Heart right ventricle (tissue), 16 donors: Measurements from ENCODE around the gene OR52E5. TPM values are rescaled to one million over a fixed set of nuclear protein-coding genes. Genes with fewer than 3 reads are reported as not detected.

Source experiments
- ATAC-seq, 8 donors: fragments of 200-7000 bp; cut with Tn5 transposase; one replicate each; pipeline ENCODE4 v1.9.1; 2020; ENCODE audit warnings: mild to moderate bottlenecking in 8 of 8, moderate library complexity in 8 of 8, moderate number of reproducible peaks in 1 of 8
- DNase-seq, 2 donors: peaks; one replicate each; pipeline ENCODE4 v3.0.0-alpha.2; 2020
- H3K27ac ChIP-seq, 10 donors: fragments of 200-600 bp; sonication (generic) in 2 of 10; one replicate each; pipeline versions ENCODE4 v1.5.0 to v1.8.0; 2020 to 2022; ENCODE audit warnings: mild to moderate bottlenecking in 3 of 10
- H3K27me3 ChIP-seq, 7 donors: fragments of 200-600 bp; one replicate each; pipeline ENCODE4 v1.8.0; 2021 to 2022; ENCODE audit warnings: mild to moderate bottlenecking in 2 of 7
- H3K36me3 ChIP-seq, 9 donors: fragments of 200-600 bp; sonication (generic) in 1 of 9; one replicate each; pipeline versions ENCODE4 v1.5.0 to v1.8.0; 2020 to 2022; ENCODE audit warnings: mild to moderate bottlenecking in 2 of 9
- H3K4me1 ChIP-seq, 9 donors: fragments of 200-600 bp; sonication (generic) in 1 of 9; one replicate each; pipeline versions ENCODE4 v1.5.0 to v1.8.0; 2020 to 2022; ENCODE audit warnings: mild to moderate bottlenecking in 4 of 9
- H3K4me3 ChIP-seq, 10 donors: fragments of 200-600 bp; sonication (generic) in 2 of 10; one replicate each; pipeline versions ENCODE4 v1.5.0 to v1.8.0; 2020 to 2022; ENCODE audit warnings: mild to moderate bottlenecking in 7 of 10, moderate library complexity in 2 of 10
- H3K9me3 ChIP-seq, 11 donors: fragments of 200-600 bp in 10 of 11; sonication (generic) in 2 of 11; one replicate each; pipeline versions ENCODE4 v1.5.0 to v1.8.0; 2013 to 2022; ENCODE audit warnings: mild to moderate bottlenecking in 2 of 11, control low read depth in 1 of 11, moderate library complexity in 1 of 11
- CTCF ChIP-seq, 9 donors: fragments of 200-600 bp; sonication (generic) in 2 of 9; IDR thresholded peaks; one replicate each; pipeline versions ENCODE4 v1.5.0 to v1.8.0; 2021 to 2022; ENCODE audit warnings: antibody characterized with exemption in 9 of 9, mild to moderate bottlenecking in 5 of 9, moderate library complexity in 1 of 9
- WGBS, 2 donors: extraction: QIAGEN DNeasy Blood & Tissue Kit; methylation state at CpG; one replicate each; pipeline ENCODE4 v1.1.7; 2013; ENCODE audit warnings: inconsistent platforms in 1 of 2; 5-methylcytosine and 5-hydroxymethylcytosine counted together
- intact Hi-C, 10 donors: fragments of 100-400 bp; cut with DNase I; formaldehyde crosslinking; loops; one replicate each; pipeline versions ENCODE4 v1.11.1 to v1.14.2; 2022
- polyA plus RNA-seq, 2 donors: library from polyadenylated mRNA; stranded (reverse); fragments of 200-250 nt; gene quantifications; one replicate each; pipeline ENCODE4 v1.2.3, GENCODE V29; 2013
- total RNA-seq, 10 donors: library from RNA; stranded (reverse); fragmentation: NEBNext Ultra II Directional in 3 of 10; extraction: Animal tissue kit (Norgen Biotek cat#: 25700) in 3 of 10; gene quantifications; one replicate each; pipeline versions ENCODE4 v1.2.1 to v1.2.4, GENCODE V29; 2021 to 2023
- donor health status: Arrhythmogenic right ventricular cardiomyopathy.
- donor health status: ischemic (EF 13 %, LVEDD 7.1; RV severe dilation, severe dysfunction).
- donor health status: healthy with polysubstance abuse.
- donor health status: DM: no; HTN: yes; CAD: no.
- donor health status: DM: no; HTN: no; CAD: no.
- donor health status: ischemic (EF 25% LVEDD 6.9; RV normal size, moderate dysfunction).
- donor health status: ischemic (EF 25% LVEDD 5.7; RV mildly dilated, moderate dysfunction).
- donor health status: healthy.
- donor health status: DM: yes; HTN: yes; CAD: no.
- donor health status: Ischemic cardiomyopathy.
- donor health status: ischemic (EF 35%, LVEDD 5.7; RV mildly dilated, moderate dysfunction).
- donor health status: nonischemic (EF 11% LVEDD 7.7; RV severe dilation, severe dysfunction).
- donor health status: DM: yes; HTN: yes; CAD: no.
- donor health status: PGD.
- donor health status: ischemic (EF 29% LVEDD 5.4; RV normal size, mild dysfunction).
- donor health status: nonischemic (EF 23%, LVEDD 6.1; RV moderate dilation, normal function).

Gene OR52E5
- total and polyA plus RNA-seq, 12 donors, result not detected

GRCh38 chr11:5899534-5899933 is 6.5 kb downstream of the OR52E5 start:
- TF ChIP-seq CTCF (IDR thresholded peaks at IDR 0.05), result no peak
- H3K27ac ChIP-seq, result no peak overlapping the region
- no peak overlapping the region for H3K4me3 ChIP-seq
- ATAC-seq (no peak), DNase-seq (no peak)
- H3K27me3 ChIP-seq, result peaks cover 0 to 4% (median 0%) of the 10 kb centered on the region in 7 donors
- H3K4me1 ChIP-seq, result no peaks in the 10 kb centered on the region
- intact Hi-C loops, result no loop called here
- no peaks in the 10 kb centered on the region for H3K9me3 ChIP-seq
- no peaks in the 10 kb centered on the region for H3K36me3 ChIP-seq
- 74 to 83% methylated on average over 2 of the region's 2 CpGs for WGBS, 2 donors

GRCh38 chr11:5910540-5910939 is 17.5 kb downstream of the OR52E5 start:
- peaks cover 0 to 33% (median 0%) of the 10 kb centered on the region in 11 donors for H3K9me3 ChIP-seq
- WGBS, 2 donors, result 72 to 73% methylated on average over 2 of the region's 2 CpGs
- intact Hi-C loops, result no loop called here
- H3K4me3 ChIP-seq, result no peak overlapping the region
- H3K4me1 ChIP-seq, result no peaks in the 10 kb centered on the region
- H3K27me3 ChIP-seq, result no peaks in the 10 kb centered on the region
- no peak for TF ChIP-seq CTCF (IDR thresholded peaks at IDR 0.05)
- no peaks in the 10 kb centered on the region for H3K36me3 ChIP-seq
- H3K27ac ChIP-seq, result no peak overlapping the region
- no peak for DNase-seq
- ATAC-seq, result no peak

GRCh38 chr11:5922749-5923426 is 29.9 kb downstream of the OR52E5 start:
- WGBS, 2 donors, result 57 to 73% methylated on average over 2 of the region's 2 CpGs
- intact Hi-C loops, result no loop called here

GRCh38 chr11:5923427-5923776 is 30.4 kb downstream of the OR52E5 start:
- no peak for ATAC-seq
- Histone ChIP-seq H3K4me1 (no peaks in the 10 kb centered on the region), H3K27ac (no peak overlapping the region), H3K9me3 (peaks cover 0 to 48% (median 0%) of the 10 kb centered on the region in 11 donors), H3K36me3 (no peaks in the 10 kb centered on the region), H3K27me3 (no peaks in the 10 kb centered on the region), H3K4me3 (no peak overlapping the region)
- no peak for DNase-seq
- no peak for TF ChIP-seq CTCF (IDR thresholded peaks at IDR 0.05)
- intact Hi-C loops, result no loop called here

More at GRCh38 chr11:5922749-5923426, 29.9 kb downstream of the OR52E5 start:
- Histone ChIP-seq H3K36me3 (no peaks in the 10 kb centered on the region), H3K9me3 (peaks cover 0 to 44% (median 0%) of the 10 kb centered on the region in 11 donors), H3K4me1 (no peaks in the 10 kb centered on the region), H3K27ac (no peak overlapping the region), H3K27me3 (no peaks in the 10 kb centered on the region), H3K4me3 (no peak overlapping the region)
- TF ChIP-seq CTCF (IDR thresholded peaks at IDR 0.05), result no peak
- DNase-seq (no peak), ATAC-seq (no peak)
